A673 (cell line): ENCODE measurements around the gene DGKZ.

Source experiments
- CTCF ChIP-seq: fragments of 300-800, 200-600 bp; sonication (generic); conservative IDR thresholded peaks from 2 replicates; pipeline ENCODE4 v1.5.1; 2017; ENCODE audit warnings: low read depth, mild to moderate bottlenecking, antibody characterized with exemption, low read length, moderate library complexity, mixed read lengths
- EZH2 ChIP-seq: fragments of 200-600 bp; sonication (generic); IDR thresholded peaks from 2 replicates; pipeline ENCODE4 v1.6.1; 2017; ENCODE audit warnings: borderline replicate concordance, low read depth, mild to moderate bottlenecking, mixed read lengths, antibody characterized with exemption, low read length; ENCODE audit not compliant: poor library complexity, severe bottlenecking

GRCh38 chr11:46337626-46338345 lies 9.5 kb upstream of the DGKZ start:
- no peak for TF ChIP-seq CTCF
- TF ChIP-seq EZH2 = no peak
